NOMO-1 (cell line): Measurements from ENCODE around the gene MLNR.

Experiments used
- DNase-seq, 2 experiments: peaks; one replicate each; lab custom pipeline; 2025; ENCODE audit not compliant: unreplicated experiment in 2 of 2; lab: John Stamatoyannopoulos, UW

MLNR gene

GRCh38 chr13:49225223-49226042 is 5.3 kb downstream of the MLNR start:
- DNase-seq, result peak in 1 of 2 experiments; percentile 8

- DNase-seq, result no peak
Observed at GRCh38 chr13:49226613-49227012, 6.5 kb downstream of the MLNR start.

GRCh38 chr13:49234741-49235140 is 14.6 kb downstream of the MLNR start:
- DNase-seq, result no peak

- no peak for DNase-seq
Observed at GRCh38 chr13:49235856-49236431, 15.8 kb downstream of the MLNR start.

GRCh38 chr13:49238621-49239020 is 18.5 kb downstream of the MLNR start:
- no peak for DNase-seq

- peak in 1 of 2 experiments; percentile 3 for DNase-seq
Observed at GRCh38 chr13:49240017-49240416, 19.9 kb downstream of the MLNR start.

- DNase-seq, result no peak
Observed at GRCh38 chr13:49241296-49241695, 21.2 kb downstream of the MLNR start.

- DNase-seq, result no peak
Observed at GRCh38 chr13:49245101-49245500, 25.0 kb downstream of the MLNR start.

GRCh38 chr13:49246850-49247642 is 26.9 kb downstream of the MLNR start:
- DNase-seq, result peak in 1 of 2 experiments; percentile 26

- DNase-seq, result peak; percentile 90 to 97
Observed at GRCh38 chr13:49247643-49248621, 27.8 kb downstream of the MLNR start, which contains the start of gene CDADC1. Gene CDADC1 (plus strand): TSS chr13:49247925. CDS start chr13:49248038, 113 bp downstream.

GRCh38 chr13:49248622-49249002 is 28.5 kb downstream of the MLNR start:
- DNase-seq, result peak in 1 of 2 experiments; percentile 37

GRCh38 chr13:49251326-49251725 is 31.2 kb downstream of the MLNR start:
- DNase-seq, result no peak

GRCh38 chr13:49253310-49253709 is 33.2 kb downstream of the MLNR start:
- DNase-seq, result no peak

GRCh38 chr13:49254007-49254406 is 33.9 kb downstream of the MLNR start:
- no peak for DNase-seq

- DNase-seq, result no peak
Observed at GRCh38 chr13:49256841-49257240, 36.7 kb downstream of the MLNR start.

- DNase-seq, result no peak
Observed at GRCh38 chr13:49258089-49258796, 38.1 kb downstream of the MLNR start.

- no peak for DNase-seq
Observed at GRCh38 chr13:49259586-49259985, 39.4 kb downstream of the MLNR start.

GRCh38 chr13:49262634-49263033 is 42.5 kb downstream of the MLNR start:
- DNase-seq, result no peak

- no peak for DNase-seq
Observed at GRCh38 chr13:49265822-49266221, 45.7 kb downstream of the MLNR start.

GRCh38 chr13:49271264-49271663 is 51.1 kb downstream of the MLNR start:
- DNase-seq, result no peak
